GM12873 (cell line): ENCODE data around the gene RSU1.
A peak's percentile ranks its signal among the peaks of the same experiment; 100 is the strongest.

Experiments
- CTCF ChIP-seq: IDR thresholded peaks from 2 replicates; pipeline ENCODE4 v1.5.1; 2012; ENCODE audit warnings: low read depth, mild to moderate bottlenecking, moderate library complexity, low read length, control low read depth; ENCODE audit not compliant: insufficient read depth; ENCODE audit errors: missing control alignments

RSU1 gene

GRCh38 chr10:16787361-16787791 is 29.8 kb downstream of the RSU1 start:
- TF ChIP-seq CTCF: no peak

- no peak for TF ChIP-seq CTCF
Measured at GRCh38 chr10:16780338-16780880, 36.8 kb downstream of the RSU1 start.

GRCh38 chr10:16779384-16779915 is 37.8 kb downstream of the RSU1 start:
- no peak for TF ChIP-seq CTCF

GRCh38 chr10:16777473-16778370 is 39.5 kb downstream of the RSU1 start:
- TF ChIP-seq CTCF: peak; percentile 63

GRCh38 chr10:16776896-16777295 is 40.3 kb downstream of the RSU1 start:
- no peak for TF ChIP-seq CTCF

- no peak for TF ChIP-seq CTCF
Measured at GRCh38 chr10:16773334-16773733, 43.9 kb downstream of the RSU1 start.

GRCh38 chr10:16770670-16771069 is 46.6 kb downstream of the RSU1 start:
- TF ChIP-seq CTCF: no peak
